Ishikawa (cell line): Measurements from ENCODE around the gene CIAO3.

Source experiments
- CEBPB ChIP-seq: IDR thresholded peaks from 2 replicates; pipeline ENCODE4 v1.6.1; 2012
- CREB1 ChIP-seq: IDR thresholded peaks from 2 replicates; pipeline ENCODE4 v1.6.1; 2012; ENCODE audit warnings: low read depth
- EGR1 ChIP-seq: IDR thresholded peaks from 2 replicates; pipeline ENCODE4 v1.6.1; 2012
- EP300 ChIP-seq: IDR thresholded peaks from 2 replicates; pipeline ENCODE4 v1.6.1; 2012; ENCODE audit warnings: borderline replicate concordance
- FOXM1 ChIP-seq: IDR thresholded peaks from 2 replicates; pipeline ENCODE4 v1.6.1; 2012; ENCODE audit warnings: low read depth, borderline replicate concordance
- MAX ChIP-seq: IDR thresholded peaks from 2 replicates; pipeline ENCODE4 v1.6.1; 2012
- NFIC ChIP-seq: IDR thresholded peaks from 2 replicates; pipeline ENCODE4 v1.6.1; 2012
- RAD21 ChIP-seq: IDR thresholded peaks from 2 replicates; pipeline ENCODE4 v1.6.1; 2012; ENCODE audit warnings: low read depth
- REST ChIP-seq: IDR thresholded peaks from 2 replicates; pipeline ENCODE4 v1.6.1; 2012; ENCODE audit warnings: low read depth, mild to moderate bottlenecking
- TAF1 ChIP-seq: IDR thresholded peaks from 2 replicates; pipeline ENCODE4 v1.6.1; 2012; ENCODE audit warnings: low read depth, mild to moderate bottlenecking
- TCF12 ChIP-seq: IDR thresholded peaks from 2 replicates; pipeline ENCODE4 v1.6.1; 2012; ENCODE audit warnings: low read depth
- TEAD4 ChIP-seq: IDR thresholded peaks from 2 replicates; pipeline ENCODE4 v1.6.1; 2012
- USF1 ChIP-seq: IDR thresholded peaks from 2 replicates; pipeline ENCODE4 v1.6.1; 2012
- YY1 ChIP-seq: IDR thresholded peaks from 2 replicates; pipeline ENCODE4 v1.6.1; 2012; ENCODE audit warnings: low read depth
- ZBTB7A ChIP-seq: IDR thresholded peaks from 2 replicates; pipeline ENCODE4 v1.6.1; 2012; ENCODE audit warnings: low read depth

Gene CIAO3

GRCh38 chr16:720447-720989 lies 20.3 kb downstream of the CIAO3 start:
- TF ChIP-seq NFIC (no peak), RAD21 (no peak), USF1 (no peak), MAX (peak; percentile 36; the same call in 1 of the 2 replicates), CEBPB (no peak)

GRCh38 chr16:719815-720446 lies 20.9 kb downstream of the CIAO3 start:
- no peak for TF ChIP-seq TAF1
- no peak for TF ChIP-seq YY1
- no peak for TF ChIP-seq TEAD4
- no peak for TF ChIP-seq USF1
- TF ChIP-seq RAD21, result no peak; the same call in none of the 2 replicates
- TF ChIP-seq FOXM1, result no peak
- no peak for TF ChIP-seq CREB1

- TF ChIP-seq TCF12, result no peak
- TF ChIP-seq EP300, result no peak
- no peak for TF ChIP-seq RAD21
- no peak for TF ChIP-seq FOXM1
- no peak for TF ChIP-seq REST
- no peak for TF ChIP-seq TAF1
- no peak for TF ChIP-seq USF1
- TF ChIP-seq TEAD4, result no peak
- TF ChIP-seq YY1, result no peak
- TF ChIP-seq CEBPB, result no peak
- no peak for TF ChIP-seq MAX
- no peak for TF ChIP-seq ZBTB7A
- no peak for TF ChIP-seq EGR1
- no peak for TF ChIP-seq CREB1
- TF ChIP-seq NFIC, result no peak
These were observed 21.9 kb downstream of the CIAO3 start for GRCh38 chr16:718922-719321.

- TF ChIP-seq EP300 (no peak), RAD21 (no peak), TEAD4 (no peak), FOXM1 (no peak), CEBPB (no peak), MAX (no peak), USF1 (no peak)
These were observed 22.4 kb downstream of the CIAO3 start for GRCh38 chr16:718389-718788.

GRCh38 chr16:717450-718245 lies 23.1 kb downstream of the CIAO3 start:
- TF ChIP-seq MAX, result no peak
- no peak for TF ChIP-seq YY1
- no peak for TF ChIP-seq NFIC
- TF ChIP-seq EP300, result no peak
- TF ChIP-seq FOXM1, result no peak
- no peak for TF ChIP-seq CEBPB
- TF ChIP-seq TEAD4, result no peak
- TF ChIP-seq ZBTB7A, result no peak
- no peak for TF ChIP-seq REST
- no peak for TF ChIP-seq TAF1
- no peak for TF ChIP-seq USF1
- TF ChIP-seq EGR1, result no peak
